Epithelial cell of prostate (primary cell): ENCODE measurements around the gene STON1.
"Not testable (repeated sequence)": the region's sequence is repeated elsewhere in the genome, so short reads cannot be mapped to it uniquely, and the experiment has no call there.

Source experiments
- DNase-seq: peaks from one replicate; pipeline ENCODE4 v3.0.0-alpha.2; 2011; ENCODE audit warnings: low read depth, low spot score
- H3K27ac ChIP-seq: fragments of 450-650 bp; 2 replicates; pipeline ENCODE4 v1.5.1; 2017; ENCODE audit warnings: mild to moderate bottlenecking

STON1 gene

DNA sequence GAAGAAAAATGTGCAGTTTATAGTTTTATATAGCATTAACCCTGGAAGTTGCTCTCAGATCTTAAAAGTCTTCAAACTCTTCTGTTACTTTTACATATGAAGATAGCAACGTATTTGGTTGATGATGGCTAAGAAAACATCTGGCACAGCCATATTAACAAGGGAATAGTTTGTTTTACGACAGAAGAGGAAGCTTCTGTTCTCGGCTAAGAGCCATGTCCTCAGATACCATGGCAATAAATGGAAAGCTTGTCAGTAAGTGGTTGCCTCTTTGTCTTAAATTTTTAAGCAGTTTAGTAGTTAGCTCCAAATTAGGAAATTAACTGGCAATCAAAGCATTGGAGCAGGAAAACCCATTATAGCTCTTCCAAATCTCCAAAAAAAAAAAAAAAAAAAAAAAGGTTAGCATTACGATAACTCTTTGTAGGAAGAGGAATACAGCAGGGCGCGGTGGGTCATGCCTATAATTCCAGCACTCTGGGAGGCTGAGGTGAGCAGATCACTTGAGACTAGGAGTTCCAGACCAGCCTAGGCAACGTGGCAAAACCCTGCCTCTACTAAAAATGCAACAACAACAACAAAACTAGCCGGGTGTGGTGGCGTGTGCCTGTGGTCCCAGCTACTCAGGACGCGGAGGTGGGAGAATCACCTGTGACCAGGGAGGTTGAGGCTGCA, 4.5 kb upstream of the STON1 start:
- no peak for DNase-seq
- H3K27ac ChIP-seq: no peak overlapping the region

GRCh38 chr2:48527226-48527885, 2.6 kb upstream of the STON1 start:
- DNase-seq: no peak
- H3K27ac ChIP-seq: no peak overlapping the region

GRCh38 chr2:48528431-48528830, 1.5 kb upstream of the STON1 start:
- no peak for DNase-seq
- H3K27ac ChIP-seq: no peak overlapping the region

DNA sequence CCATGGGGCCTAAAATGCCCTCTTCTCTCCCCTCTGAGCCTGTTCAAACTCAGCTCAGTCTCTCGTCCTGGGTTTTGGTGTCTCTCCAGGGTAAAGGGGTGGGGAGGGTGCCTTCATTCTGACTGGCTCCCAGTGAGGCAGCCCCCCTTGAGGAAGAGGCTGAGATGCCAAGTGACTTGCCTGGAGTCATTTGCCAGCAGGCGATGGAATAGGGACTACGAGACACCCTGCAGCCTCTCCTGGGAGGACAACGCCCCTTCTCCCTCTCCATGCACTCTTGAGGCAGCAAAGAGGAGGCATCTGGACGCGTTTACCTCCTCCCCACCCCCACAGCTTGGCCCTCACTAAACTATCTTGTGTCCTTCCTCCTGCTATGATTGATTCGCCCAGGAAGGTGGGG, 760 bp upstream of the STON1 start:
- no peak overlapping the region for H3K27ac ChIP-seq
- no peak for DNase-seq

DNA sequence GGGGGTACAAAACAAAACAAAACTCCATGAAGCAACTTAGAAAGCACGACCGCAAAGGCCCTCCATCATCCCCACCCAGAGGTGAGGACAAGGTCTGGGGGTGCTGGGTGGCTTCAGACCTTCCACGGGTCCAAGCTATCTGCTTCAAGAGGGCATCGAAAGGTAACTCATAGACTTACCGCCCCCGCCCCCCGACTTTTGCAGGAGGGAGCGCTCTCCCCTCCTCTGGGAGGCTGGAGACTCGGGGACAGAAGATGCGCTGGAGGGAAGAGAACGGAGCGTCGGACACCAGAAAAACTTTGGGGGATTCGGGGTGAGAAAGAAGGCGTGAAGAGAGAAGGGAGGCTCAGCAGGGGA, 300 bp upstream of the STON1 start:
- no peak for DNase-seq
- no peak overlapping the region for H3K27ac ChIP-seq

DNA sequence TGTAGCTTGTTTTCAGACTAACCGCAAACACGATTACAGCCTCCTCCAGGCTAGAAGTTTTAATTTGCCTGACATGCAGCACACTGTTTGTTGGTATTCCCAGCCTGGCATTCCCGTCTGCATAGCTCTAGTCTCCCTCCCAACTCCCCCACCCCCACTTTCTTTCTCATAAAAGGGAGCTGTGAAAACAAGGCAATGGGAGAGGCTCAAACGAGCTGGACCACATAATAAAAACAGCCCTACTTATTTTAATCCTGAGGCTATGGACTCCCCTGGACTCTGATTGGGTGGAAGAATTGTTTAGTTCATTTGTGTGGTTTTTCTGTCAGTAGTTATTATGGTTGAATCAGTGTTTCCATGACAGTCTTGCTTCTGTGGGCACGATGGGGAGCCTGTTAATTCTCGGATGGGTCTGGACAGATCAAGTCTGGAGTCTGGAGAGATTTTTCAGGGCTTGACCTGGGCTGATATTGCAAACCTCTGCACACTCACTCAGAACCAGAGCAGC, 1.2 kb downstream of the STON1 start:
- no peak overlapping the region for H3K27ac ChIP-seq
- peak; percentile 75 for DNase-seq

DNA sequence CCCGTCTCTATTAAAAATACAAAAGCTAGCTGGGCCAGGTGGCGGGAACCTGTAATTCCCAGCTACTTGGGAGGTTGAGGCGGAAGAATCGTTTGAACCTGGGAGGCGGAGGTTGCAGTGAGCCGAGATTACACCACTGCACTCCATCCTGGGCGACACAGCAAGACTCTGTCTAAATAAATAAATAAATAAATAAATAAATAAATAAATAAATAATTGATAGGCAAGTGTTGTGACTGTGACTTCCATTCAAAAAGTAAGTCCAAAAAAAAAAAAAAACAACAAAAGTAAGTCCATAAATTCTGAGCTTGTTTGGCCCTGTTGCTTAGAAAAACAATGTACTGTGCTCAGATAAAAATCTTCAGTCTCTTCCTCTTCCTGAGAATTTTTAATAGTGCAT, 2.2 kb downstream of the STON1 start:
- no peak for DNase-seq
- no peak overlapping the region for H3K27ac ChIP-seq

DNA sequence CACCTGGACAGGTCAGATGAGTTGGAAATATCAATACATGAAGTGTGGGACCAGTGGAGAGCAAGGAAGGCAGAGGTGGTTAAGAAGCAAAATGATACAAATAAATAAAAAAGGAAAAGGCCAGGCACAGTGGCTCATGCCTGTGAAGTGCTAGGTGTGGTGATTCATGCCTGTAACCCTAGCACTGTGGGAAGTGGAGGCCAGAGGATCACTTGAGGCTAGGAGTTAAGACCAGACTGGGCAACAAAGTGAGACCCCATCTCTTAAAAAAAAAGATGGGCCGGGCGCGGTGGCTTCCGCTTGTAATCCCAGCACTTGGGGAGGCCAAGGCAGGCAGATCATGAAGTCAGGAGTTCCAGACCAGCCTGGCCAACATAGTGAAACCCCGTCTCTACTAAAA, 2.9 kb downstream of the STON1 start:
- DNase-seq: no peak
- no peak overlapping the region for H3K27ac ChIP-seq

DNA sequence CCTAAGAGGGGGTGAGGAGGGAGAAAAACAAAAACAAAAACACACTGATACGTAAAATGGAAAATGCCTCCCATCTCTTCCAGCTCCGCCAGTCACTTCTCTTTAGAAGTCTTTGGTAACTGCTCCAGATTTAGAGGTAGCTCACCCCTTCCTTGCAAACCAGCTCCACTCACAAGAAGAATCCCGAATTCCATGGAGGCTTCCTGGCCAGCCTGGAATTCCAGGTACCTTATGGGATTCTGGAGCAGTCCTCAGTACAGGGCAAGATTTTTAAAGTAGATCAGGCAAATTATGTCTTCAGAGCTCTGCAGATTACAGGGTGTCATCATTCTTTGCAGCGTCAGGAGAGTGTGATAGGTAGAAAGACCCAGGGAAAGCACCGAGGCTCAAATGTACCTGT, 4.8 kb downstream of the STON1 start:
- no peak overlapping the region for H3K27ac ChIP-seq
- DNase-seq: no peak

GRCh38 chr2:48540237-48540935, 10.4 kb downstream of the STON1 start:
- no peak for DNase-seq
- H3K27ac ChIP-seq: no peak overlapping the region

GRCh38 chr2:48541666-48542389, 11.9 kb downstream of the STON1 start:
- DNase-seq: no peak
- no peak overlapping the region for H3K27ac ChIP-seq

DNA sequence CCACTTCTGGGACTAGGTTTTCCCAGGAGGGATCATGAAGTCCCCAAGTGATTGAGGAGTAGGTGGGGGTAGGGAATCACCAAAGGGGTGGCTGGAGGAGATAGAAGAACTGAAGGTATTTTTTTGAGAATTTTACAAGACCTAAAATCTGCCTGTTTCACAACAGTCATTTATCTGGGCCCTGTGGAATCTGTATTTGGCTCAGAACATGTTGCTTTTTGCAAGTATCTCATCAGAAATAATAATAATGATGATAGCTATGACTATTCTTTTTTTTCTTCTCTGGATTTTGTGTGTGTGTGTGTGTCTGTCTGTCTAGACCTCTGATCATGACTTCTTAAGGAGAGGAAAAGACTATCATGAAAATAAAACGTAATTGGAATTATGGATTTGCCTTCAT, 13.9 kb downstream of the STON1 start:
- H3K27ac ChIP-seq: no peak overlapping the region
- DNase-seq: no peak

GRCh38 chr2:48545244-48545643, 15.3 kb downstream of the STON1 start:
- no peak for DNase-seq
- H3K27ac ChIP-seq: no peak overlapping the region

GRCh38 chr2:48548840-48549239, 18.9 kb downstream of the STON1 start:
- H3K27ac ChIP-seq: no peak overlapping the region
- no peak for DNase-seq

- no peak overlapping the region for H3K27ac ChIP-seq
- no peak for DNase-seq
Observed at GRCh38 chr2:48549972-48550371, 20.0 kb downstream of the STON1 start.

- DNase-seq: no peak
- no peak overlapping the region for H3K27ac ChIP-seq
Observed at GRCh38 chr2:48551548-48551947, 21.6 kb downstream of the STON1 start.

- H3K27ac ChIP-seq, DNase-seq: not testable (repeated sequence)
Observed at GRCh38 chr2:48555071-48555470, 25.1 kb downstream of the STON1 start.

GRCh38 chr2:48558456-48558855, 28.5 kb downstream of the STON1 start:
- no peak overlapping the region for H3K27ac ChIP-seq
- DNase-seq: no peak

- no peak for DNase-seq
- no peak overlapping the region for H3K27ac ChIP-seq
Observed at GRCh38 chr2:48560546-48561209, 30.7 kb downstream of the STON1 start.

DNA sequence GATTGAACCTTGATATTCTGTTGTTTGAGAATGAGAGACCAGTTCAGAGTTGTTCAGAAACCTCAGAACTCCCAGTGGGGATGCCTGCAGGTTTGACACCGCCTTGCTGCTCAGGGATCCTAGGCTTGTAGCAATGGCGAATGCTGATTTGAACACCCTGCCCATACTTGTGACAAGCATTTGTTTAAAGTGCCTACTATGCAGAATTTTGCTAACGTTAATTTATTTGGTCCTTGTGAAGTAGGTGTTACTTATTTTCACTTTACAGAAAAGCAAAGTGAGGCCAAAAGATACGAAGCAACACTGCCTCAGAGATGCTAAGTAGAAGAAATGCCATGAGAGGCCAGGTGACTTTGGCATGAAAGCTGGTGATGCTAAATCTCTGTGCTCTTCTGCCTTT, 32.3 kb downstream of the STON1 start:
- H3K27ac ChIP-seq: no peak overlapping the region
- no peak for DNase-seq
